Suprapubic skin (tissue), 4 donors: ENCODE data around the gene DOCK6. TPM values are rescaled to one million over a fixed set of nuclear protein-coding genes. Genes with fewer than 3 reads are reported as not detected.

Source experiments
- DNase-seq, 2 donors: peaks; one replicate each; pipeline ENCODE4 v3.0.0-alpha.2; 2019; ENCODE audit warnings: low spot score in 2 of 2
- H3K27ac ChIP-seq: fragments of 200-600 bp; sonication (generic); one replicate; pipeline ENCODE4 v1.5.1; 2019
- H3K27me3 ChIP-seq: fragments of 200-600 bp; sonication (generic); one replicate; pipeline ENCODE4 v1.5.1; 2019
- H3K36me3 ChIP-seq: fragments of 200-600 bp; sonication (generic); one replicate; pipeline ENCODE4 v1.5.1; 2019
- H3K4me1 ChIP-seq: fragments of 200-600 bp; sonication (generic); one replicate; pipeline ENCODE4 v1.5.1; 2019
- H3K4me3 ChIP-seq: fragments of 200-600 bp; sonication (generic); one replicate; pipeline ENCODE4 v1.5.1; 2019; ENCODE audit warnings: mild to moderate bottlenecking
- H3K9me3 ChIP-seq: fragments of 200-600 bp; sonication (generic); one replicate; pipeline ENCODE4 v1.5.1; 2019
- CTCF ChIP-seq, 2 donors: fragments of 200-600 bp in 1 of 2; fragments of 450-650 bp in 1 of 2; sonication (generic) in 1 of 2; IDR thresholded peaks; one replicate each; pipeline ENCODE4 v1.5.1; 2016 to 2019; ENCODE audit warnings: antibody characterized with exemption in 2 of 2, mild to moderate bottlenecking in 1 of 2, moderate library complexity in 1 of 2
- EP300 ChIP-seq: sonication (generic); formaldehyde crosslinking; IDR thresholded peaks from one replicate; pipeline ENCODE4 v1.6.1; 2017; ENCODE audit warnings: antibody characterized with exemption
- POLR2A ChIP-seq, 2 donors: fragments of 450-650 bp; IDR thresholded peaks; one replicate each; pipeline ENCODE4 v1.6.1; 2017; ENCODE audit warnings: antibody characterized with exemption in 2 of 2, mild to moderate bottlenecking in 2 of 2, moderate library complexity in 2 of 2
- POLR2AphosphoS5 ChIP-seq, 3 donors: sonication (generic); formaldehyde crosslinking; IDR thresholded peaks; one replicate each; pipeline ENCODE4 v1.6.1; 2017; ENCODE audit warnings: antibody characterized with exemption in 3 of 3
- WGBS: methylation state at CpG from one replicate; pipeline ENCODE4 v1.1.5; 2018; 5-methylcytosine and 5-hydroxymethylcytosine counted together
- total RNA-seq, 4 donors: library from RNA; depleted of rRNA; stranded (reverse); fragments of >200 nt; gene quantifications; one replicate each; pipeline ENCODE4 v1.1.0, GENCODE V29; 2016

DOCK6 gene
- total RNA-seq, 4 donors from 2014 or later: 69.7 to 188 (median 98.3) TPM

- DNase-seq: no peak
- Histone ChIP-seq H3K36me3 (peaks cover 53% of the 10 kb centered on the region), H3K27ac (no peak overlapping the region), H3K9me3 (no peaks in the 10 kb centered on the region), H3K27me3 (no peaks in the 10 kb centered on the region), H3K4me1 (peaks cover 6% of the 10 kb centered on the region), H3K4me3 (no peak overlapping the region)
- no peak for TF ChIP-seq POLR2AphosphoS5 (IDR thresholded peaks at IDR 0.05)
- no peak for TF ChIP-seq EP300
- no peak for TF ChIP-seq CTCF (IDR thresholded peaks at IDR 0.05)
- TF ChIP-seq POLR2A (IDR thresholded peaks at IDR 0.05): no peak
- WGBS: 95% methylated on average over 3 of the region's 4 CpGs
These were observed 11.1 kb downstream of the DOCK6 start for GRCh38 chr19:11251217-11251616.

- DNase-seq: no peak
- H3K4me1 ChIP-seq: peaks cover 8% of the 10 kb centered on the region
- H3K4me3 ChIP-seq: no peak overlapping the region
- TF ChIP-seq EP300: no peak
- no peak for TF ChIP-seq CTCF (IDR thresholded peaks at IDR 0.05)
- TF ChIP-seq POLR2A (IDR thresholded peaks at IDR 0.05): no peak
- TF ChIP-seq POLR2AphosphoS5 (IDR thresholded peaks at IDR 0.05): no peak
- no peaks in the 10 kb centered on the region for H3K27me3 ChIP-seq
- H3K27ac ChIP-seq: no peak overlapping the region
- 99% methylated on average over 2 of the region's 2 CpGs for WGBS
- no peaks in the 10 kb centered on the region for H3K9me3 ChIP-seq
- H3K36me3 ChIP-seq: peaks cover 53% of the 10 kb centered on the region
These were observed 13.5 kb downstream of the DOCK6 start for GRCh38 chr19:11248852-11249251.

- Histone ChIP-seq H3K27me3 (no peaks in the 10 kb centered on the region), H3K36me3 (peaks cover 50% of the 10 kb centered on the region), H3K9me3 (no peaks in the 10 kb centered on the region), H3K4me3 (no peak overlapping the region), H3K4me1 (peaks cover 13% of the 10 kb centered on the region), H3K27ac (no peak overlapping the region)
- 85% methylated on average over 14 of the region's 14 CpGs for WGBS
- no peak for DNase-seq
- TF ChIP-seq CTCF (IDR thresholded peaks at IDR 0.05) (no peak), POLR2A (IDR thresholded peaks at IDR 0.05) (no peak), EP300 (no peak), POLR2AphosphoS5 (IDR thresholded peaks at IDR 0.05) (no peak)
These were observed 14.4 kb downstream of the DOCK6 start for GRCh38 chr19:11247934-11248333.

- TF ChIP-seq POLR2A (IDR thresholded peaks at IDR 0.05) (no peak), POLR2AphosphoS5 (IDR thresholded peaks at IDR 0.05) (no peak), CTCF (IDR thresholded peaks at IDR 0.05) (no peak), EP300 (no peak)
- DNase-seq: no peak
- Histone ChIP-seq H3K36me3 (peaks cover 53% of the 10 kb centered on the region), H3K4me1 (peaks cover 13% of the 10 kb centered on the region), H3K4me3 (no peak overlapping the region), H3K9me3 (no peaks in the 10 kb centered on the region), H3K27ac (no peak overlapping the region), H3K27me3 (no peaks in the 10 kb centered on the region)
- 65% methylated on average over 10 of the region's 10 CpGs for WGBS
These were observed 14.9 kb downstream of the DOCK6 start for GRCh38 chr19:11247391-11247790.

GRCh38 chr19:11246941-11247340 lies 15.4 kb downstream of the DOCK6 start:
- Histone ChIP-seq H3K4me3 (no peak overlapping the region), H3K27me3 (no peaks in the 10 kb centered on the region), H3K27ac (no peak overlapping the region), H3K9me3 (no peaks in the 10 kb centered on the region), H3K4me1 (peaks cover 13% of the 10 kb centered on the region), H3K36me3 (peaks cover 53% of the 10 kb centered on the region)
- TF ChIP-seq EP300: no peak
- no peak for TF ChIP-seq POLR2A (IDR thresholded peaks at IDR 0.05)
- TF ChIP-seq POLR2AphosphoS5 (IDR thresholded peaks at IDR 0.05): no peak
- no peak for TF ChIP-seq CTCF (IDR thresholded peaks at IDR 0.05)
- 85% methylated on average over 11 of the region's 11 CpGs for WGBS
- no peak for DNase-seq
